HepG2 (cell line): ENCODE measurements around the gene SLFN12L. TPM values are rescaled to one million over a fixed set of nuclear protein-coding genes. Genes with fewer than 3 reads are reported as not detected.

ENCODE experiments used
- ATAC-seq: fragments of 200-7000 bp; cut with Tn5 transposase; 3 replicates; pipeline ENCODE4 v1.9.1; 2020; ENCODE audit warnings: mild to moderate bottlenecking, moderate library complexity
- BruUV-seq: library from RNA; stranded (reverse); fragments of 400-500 nt; replicated peaks from 2 replicates; lab custom pipeline; 2021; lab: Mats Ljungman, UMichigan
- CTCF ChIA-PET: fragments of 300-600 bp; formaldehyde crosslinking; extraction: SDS; loops from one replicate; lab custom pipeline; 2021; ENCODE audit warnings: low total read pairs, inconsistent platforms, low intra/inter-chr PET ratio; lab: Yijun Ruan, JAX
- POLR2A ChIA-PET: fragments of 350-600 bp; sonication (Branson Sonifier 250); formaldehyde crosslinking; loops from one replicate; lab custom pipeline; 2020; ENCODE audit warnings: antibody characterized with exemption, inconsistent platforms; lab: Yijun Ruan, JAX
- DNase-seq: peaks from one replicate; pipeline ENCODE4 v3.0.0-alpha.2; 2015; ENCODE audit warnings: low spot score
- FAIRE-seq: peaks from 3 replicates; lab custom pipeline; 2011; peaks lifted over from hg19 to GRCh38; lab: Jason Lieb, UNC
- H2AFZ ChIP-seq: one replicate; pipeline ENCODE4 v1.6.1; 2011; ENCODE audit warnings: low read length, inconsistent platforms
- H3K27ac ChIP-seq: fragments of 300-600 bp; 3 replicates; pipeline ENCODE4 v1.8.0; 2011; ENCODE audit warnings: mixed run types, mild to moderate bottlenecking, mixed read lengths, low read length, inconsistent platforms; ENCODE audit not compliant: insufficient read depth; ENCODE audit errors: extremely low read length
- H3K27me3 ChIP-seq, 2 experiments: fragments of 200-600 bp in 1 of 2; 2 replicates in 1 of 2; 3 replicates in 1 of 2; pipeline versions ENCODE4 v1.6.0 to v1.8.0; 2011; ENCODE audit warnings: low read length in 2 of 2, mild to moderate bottlenecking in 2 of 2, moderate library complexity in 2 of 2, inconsistent platforms in 1 of 2; ENCODE audit not compliant: insufficient read depth in 2 of 2, control insufficient read depth in 1 of 2
- H3K36me3 ChIP-seq, 2 experiments: fragments of 200-600 bp in 1 of 2; replicated peaks in 1 of 2; 2 replicates in 1 of 2; 3 replicates in 1 of 2; pipeline versions ENCODE4 v1.5.1 to v1.8.0; 2011; ENCODE audit warnings: low read length in 2 of 2, inconsistent platforms in 1 of 2; ENCODE audit not compliant: insufficient read depth in 2 of 2, control insufficient read depth in 1 of 2
- H3K4me1 ChIP-seq: 2 replicates; pipeline ENCODE4 v1.5.1; 2012; ENCODE audit warnings: low read length, inconsistent platforms; ENCODE audit not compliant: insufficient read depth
- H3K4me2 ChIP-seq: 2 replicates; pipeline ENCODE4 v1.6.0; 2011; ENCODE audit warnings: low read depth, low read length, inconsistent platforms
- H3K4me3 ChIP-seq, 3 experiments: fragments of 200-600 bp in 1 of 3; sonication (generic), shearing (Covaris generic) in 1 of 3; replicated peaks in 1 of 3; 2 replicates each; pipeline ENCODE4 v1.5.1; 2011 to 2016; ENCODE audit warnings: low read length in 3 of 3, inconsistent platforms in 2 of 3, low read depth in 2 of 3, mild to moderate bottlenecking in 2 of 3, control low read depth in 1 of 3, mixed read lengths in 1 of 3; ENCODE audit not compliant: insufficient read depth in 1 of 3
- H3K79me2 ChIP-seq: one replicate; pipeline ENCODE4 v1.6.1; 2011; ENCODE audit warnings: low read length, inconsistent platforms; ENCODE audit not compliant: insufficient read depth
- H3K9ac ChIP-seq: 2 replicates; pipeline ENCODE4 v1.6.0; 2011; ENCODE audit warnings: mild to moderate bottlenecking, low read depth, low read length, inconsistent platforms; ENCODE audit not compliant: insufficient read depth
- H3K9me3 ChIP-seq: 2 replicates; pipeline ENCODE4 v1.5.1; 2012; ENCODE audit warnings: mild to moderate bottlenecking, low read length
- H4K20me1 ChIP-seq: 2 replicates; pipeline ENCODE4 v1.6.0; 2011; ENCODE audit warnings: inconsistent platforms, mild to moderate bottlenecking, low read length, moderate library complexity; ENCODE audit not compliant: insufficient read depth
- CEBPB ChIP-seq: IDR thresholded peaks from 2 replicates; pipeline ENCODE4 v1.6.1; 2011; ENCODE audit warnings: low read depth, low read length, improper control_type of control experiment, borderline replicate concordance
- CEBPG ChIP-seq: IDR thresholded peaks from 2 replicates; pipeline ENCODE4 v1.6.1; 2016
- MXI1 ChIP-seq: IDR thresholded peaks from 3 replicates; pipeline ENCODE4 v1.6.1; 2012; ENCODE audit warnings: low read depth, low read length, inconsistent platforms, borderline replicate concordance
- MYPOP ChIP-seq: sonication (generic); formaldehyde crosslinking; IDR thresholded peaks from 2 replicates; pipeline ENCODE4 v1.8.1; 2023; ENCODE audit warnings: mild to moderate bottlenecking, moderate library complexity, missing genetic modification reagents
- SAP130 ChIP-seq: IDR thresholded peaks from 2 replicates; pipeline ENCODE4 v1.6.1; 2016; ENCODE audit warnings: low read depth
- TBX2 ChIP-seq: sonication (generic); formaldehyde crosslinking; IDR thresholded peaks from 2 replicates; pipeline ENCODE4 v1.5.0; 2020; ENCODE audit warnings: missing genetic modification reagents, mild to moderate bottlenecking, borderline replicate concordance
- TFDP1 ChIP-seq: IDR thresholded peaks from 2 replicates; pipeline ENCODE4 v1.6.1; 2016; ENCODE audit warnings: missing compliant biosample characterization, missing genetic modification reagents, borderline replicate concordance
- ZSCAN31 ChIP-seq: sonication (generic); formaldehyde crosslinking; IDR thresholded peaks from 2 replicates; pipeline ENCODE4 v1.5.0; 2020; ENCODE audit warnings: low read depth, mild to moderate bottlenecking, missing genetic modification reagents
- WGBS: methylation state at CpG from one replicate; pipeline ENCODE4 v1.1.6; 2017; ENCODE audit warnings: low lambda C conversion rate; 5-methylcytosine and 5-hydroxymethylcytosine counted together
- in situ Hi-C: cut with HindIII; loops from 2 replicates; pipeline ENCODE4 v1.10.0; 2017; ENCODE audit warnings: low pct_unique_long_range_greater_than_20kb; ENCODE audit not compliant: extremely low pct_ligation_motif_present
- intact Hi-C: fragments of 100-400 bp; cut with micrococcal nuclease; formaldehyde crosslinking; loops from one replicate; pipeline ENCODE4 v1.10.0; 2022; ENCODE audit not compliant: unreplicated experiment
- polyA plus RNA-seq, 8 experiments: library from polyadenylated mRNA; depleted of rRNA in 3 of 8; stranded (reverse) in 7 of 8; unstranded in 1 of 8; fragments of >200 nt; fragmentation: Illumina TruSeq in 4 of 8; extraction: Trizol in 4 of 8; gene quantifications; 2 replicates each; pipeline versions ENCODE4 v1.2.1 to v1.2.3, GENCODE V29; 2011 to 2016; ENCODE audit warnings: low read depth in 4 of 8, missing spikeins in 1 of 8, mixed read lengths in 1 of 8; ENCODE audit not compliant: insufficient read depth in 1 of 8
- total RNA-seq, 5 experiments: library from RNA; depleted of rRNA; stranded (reverse); fragments of >200 nt; fragmentation: Illumina TruSeq; extraction: Trizol; gene quantifications; 2 replicates each; pipeline ENCODE4 v1.2.3, GENCODE V29; 2016; ENCODE audit warnings: low read depth in 1 of 5

SLFN12L gene
- total and polyA plus RNA-seq, 2 of the 13 experiments (the other 11 are each of a cell fraction or from before 2014, with no cell fraction given) = not detected

GRCh38 chr17:35568561-35568960 is 31.1 kb upstream of the SLFN12L start:
- Histone ChIP-seq H3K4me1 (peaks cover 27% of the 10 kb centered on the region), H3K79me2 (peaks cover 25% of the 10 kb centered on the region), H4K20me1 (no peaks in the 10 kb centered on the region), H3K4me2 (peak overlapping the region; percentile 91), H3K27me3 (peaks cover 0 to 2% of the 10 kb centered on the region in 2 experiments; a peak in 1 of 5 replicates), H3K9me3 (no peaks in the 10 kb centered on the region), H3K9ac (peak overlapping the region; percentile 84), H3K36me3 (no peaks in the 10 kb centered on the region; a peak in 1 of 5 replicates), H3K4me3 (peak overlapping the region; percentile 86 to 95 (median 92)), H3K27ac (peak overlapping the region; percentile 83), H2AFZ (peak overlapping the region; percentile 86)
- CTCF ChIA-PET = no interaction called here
- 14% methylated on average over 15 of the region's 15 CpGs for WGBS
- peak; percentile 29 for DNase-seq
- no TSS peak for BruUV-seq
- intact Hi-C loops = no loop called here
- FAIRE-seq = no peak
- in situ Hi-C loops = no loop called here
- ATAC-seq = peak; percentile 73
- TF ChIP-seq ZSCAN31 (CRISPR knock-in tag) (no peak), TBX2 (no peak), CEBPG (CRISPR knock-in tag) (peak; percentile 24; the same call in 1 of the 2 replicates), MXI1 (peak; percentile 66; the same call in 2 of the 3 replicates), TFDP1 (CRISPR knock-in tag) (0 out of 2 replicates have a peak, but pooled peaks have one; percentile 25), MYPOP (CRISPR knock-in tag) (0 out of 2 replicates have a peak, but pooled peaks have one; percentile 0), SAP130 (peak; percentile 29), CEBPB (0 out of 2 replicates have a peak, but pooled peaks have one; percentile 6)
- POLR2A ChIA-PET = interaction anchor here (0.7 to 4.4 kb wide), 4 partner anchors 9 to 240 kb away, joined by 3 to 65 read pairs (median 6); partner anchors contain the start of genes AP2B1, PEX12 and TAF15
